HCT116 (cell line): Measurements from ENCODE around the gene CD22. TPM values are rescaled to one million over a fixed set of nuclear protein-coding genes. Genes with fewer than 3 reads are reported as not detected.

Experiments used
- ATAC-seq: fragments of 200-7000 bp; cut with Tn5 transposase; 2 replicates; pipeline ENCODE4 v1.9.1; 2020; ENCODE audit warnings: mild to moderate bottlenecking, moderate library complexity
- BruUV-seq: library from RNA; stranded (reverse); fragments of 400-500 nt; replicated peaks from 2 replicates; lab custom pipeline; 2021; lab: Mats Ljungman, UMichigan
- CTCF ChIA-PET: fragments of 300-600 bp; sonication (Branson Sonifier 250); formaldehyde crosslinking; loops from one replicate; lab custom pipeline; 2021; ENCODE audit warnings: antibody characterized with exemption; lab: Charles Lee
- POLR2A ChIA-PET: fragments of 300-600, 350-600 bp; sonication (Branson Sonifier 250); formaldehyde crosslinking; loops from one replicate; lab custom pipeline; 2021; ENCODE audit warnings: antibody characterized with exemption; lab: Charles Lee
- RAD21 ChIA-PET, 2 experiments: fragments of 300-600 bp; sonication (Branson Sonifier 250); formaldehyde crosslinking; loops; one replicate each; lab custom pipeline; 2023; ENCODE audit warnings: low total read pairs in 2 of 2; ENCODE audit not compliant: uncharacterized antibody in 2 of 2, unreplicated experiment in 2 of 2, low non-redundant PET in 1 of 2; lab: Charles Lee
- DNase-seq: peaks from one replicate; pipeline ENCODE4 v3.0.0-alpha.2; 2010; ENCODE audit warnings: low read depth, low spot score
- H2AFZ ChIP-seq: fragments of 200-600 bp; shearing (Covaris generic), sonication (generic); 2 replicates; pipeline ENCODE4 v1.6.1; 2017; ENCODE audit warnings: low read depth, mixed run types, mixed read lengths, antibody characterized with exemption, low read length; ENCODE audit not compliant: poor library complexity, severe bottlenecking
- H3K27ac ChIP-seq: 2 replicates; pipeline ENCODE4 v1.5.1; 2012; ENCODE audit warnings: low read depth, low read length
- H3K27me3 ChIP-seq: fragments of 200-600 bp; sonication (generic); 2 replicates; pipeline ENCODE4 v1.6.1; 2016; ENCODE audit warnings: mixed run types, low read length, mixed read lengths; ENCODE audit not compliant: insufficient read depth
- H3K36me3 ChIP-seq, 2 experiments: fragments of 200-500 bp in 1 of 2; fragments of 200-600 bp in 1 of 2; sonication (Bioruptor generic) in 1 of 2; sonication (generic) in 1 of 2; 2 replicates each; pipeline versions ENCODE4 v1.5.1 to v1.6.1; 2014 to 2016; ENCODE audit warnings: low read length in 2 of 2, inconsistent platforms in 1 of 2, mixed read lengths in 1 of 2, mixed run types in 1 of 2; ENCODE audit not compliant: insufficient read depth in 2 of 2, control insufficient read depth in 1 of 2
- H3K4me1 ChIP-seq, 2 experiments: fragments of 200-600 bp in 1 of 2; sonication (generic) in 1 of 2; 2 replicates each; pipeline versions ENCODE4 v1.5.1 to v1.6.1; 2012 to 2017; ENCODE audit warnings: low read length in 2 of 2, inconsistent platforms in 1 of 2, mild to moderate bottlenecking in 1 of 2, mixed read lengths in 1 of 2, mixed run types in 1 of 2, moderate library complexity in 1 of 2; ENCODE audit not compliant: insufficient read depth in 2 of 2, control insufficient read depth in 1 of 2
- H3K4me2 ChIP-seq: fragments of 200-600 bp; sonication (generic); 2 replicates; pipeline ENCODE4 v1.6.1; 2017; ENCODE audit warnings: mixed run types, low read length, mixed read lengths
- H3K4me3 ChIP-seq, 2 experiments: fragments of 200-600 bp in 1 of 2; sonication (generic) in 1 of 2; replicated peaks in 1 of 2; 2 replicates each; pipeline ENCODE4 v1.5.1; 2011 to 2016; ENCODE audit warnings: low read length in 2 of 2, control low read depth in 1 of 2, low read depth in 1 of 2, mild to moderate bottlenecking in 1 of 2, mixed read lengths in 1 of 2, mixed run types in 1 of 2
- H3K79me2 ChIP-seq: fragments of 200-600 bp; sonication (generic); 2 replicates; pipeline ENCODE4 v1.6.1; 2017; ENCODE audit warnings: mild to moderate bottlenecking, mixed run types, low read length, moderate library complexity, mixed read lengths; ENCODE audit not compliant: insufficient read depth
- H3K9ac ChIP-seq: fragments of 200-600 bp; sonication (generic); 2 replicates; pipeline ENCODE4 v1.6.1; 2016; ENCODE audit warnings: low read length, mixed read lengths
- H3K9me2 ChIP-seq: fragments of 200-600 bp; sonication (generic), shearing (Covaris generic); 2 replicates; pipeline ENCODE4 v1.6.1; 2017; ENCODE audit warnings: mixed run types, mild to moderate bottlenecking, moderate library complexity; ENCODE audit not compliant: insufficient read depth
- H3K9me3 ChIP-seq, 2 experiments: fragments of 200-500 bp in 1 of 2; fragments of 200-600 bp in 1 of 2; sonication (Bioruptor generic) in 1 of 2; sonication (generic) in 1 of 2; 2 replicates each; pipeline ENCODE4 v1.6.1; 2014 to 2017; ENCODE audit warnings: low read length in 2 of 2, mixed read lengths in 2 of 2, inconsistent platforms in 1 of 2, low read depth in 1 of 2, mild to moderate bottlenecking in 1 of 2, mixed run types in 1 of 2, moderate library complexity in 1 of 2; ENCODE audit not compliant: control insufficient read depth in 1 of 2, insufficient read depth in 1 of 2
- H4K20me1 ChIP-seq: fragments of 200-600 bp; sonication (generic), shearing (Covaris generic); 2 replicates; pipeline ENCODE4 v1.6.1; 2017; ENCODE audit warnings: mixed run types, mild to moderate bottlenecking, moderate library complexity; ENCODE audit not compliant: insufficient read depth
- CBX3 ChIP-seq: IDR thresholded peaks from 2 replicates; pipeline ENCODE4 v1.6.1; 2012; ENCODE audit warnings: low read depth
- RAD21 ChIP-seq: IDR thresholded peaks from 2 replicates; pipeline ENCODE4 v1.6.1; 2012; ENCODE audit warnings: low read depth, mild to moderate bottlenecking
- SIN3A ChIP-seq: IDR thresholded peaks from 2 replicates; pipeline ENCODE4 v1.6.1; 2012; ENCODE audit warnings: low read depth
- SP1 ChIP-seq: IDR thresholded peaks from 2 replicates; pipeline ENCODE4 v1.6.1; 2012; ENCODE audit warnings: low read depth
- TCF7L2 ChIP-seq: IDR thresholded peaks from 2 replicates; pipeline ENCODE4 v1.7.0; 2011; ENCODE audit warnings: borderline replicate concordance, inconsistent platforms; ENCODE audit not compliant: insufficient read depth, insufficient read length; ENCODE audit errors: extremely low read depth
- YY1 ChIP-seq: IDR thresholded peaks from 2 replicates; pipeline ENCODE4 v1.6.1; 2011; ENCODE audit warnings: low read length, low read depth, moderate library complexity, mild to moderate bottlenecking; ENCODE audit not compliant: insufficient replicate concordance; ENCODE audit errors: extremely low read depth
- intact Hi-C: fragments of 100-400 bp; cut with micrococcal nuclease; formaldehyde crosslinking; loops from 2 replicates; pipeline ENCODE4 v1.10.0; 2022
- total RNA-seq: library from RNA; stranded (reverse); gene quantifications from one replicate; pipeline ENCODE4 v1.2.1, GENCODE V29; 2021; ENCODE audit not compliant: unreplicated experiment
- TF ChIP-seq, protein P1 (sequence below), 3 experiments: fragments of 200-600 bp in 1 of 3; sonication (generic) in 1 of 3; IDR thresholded peaks in 2 of 3; conservative IDR thresholded peaks in 1 of 3; 2 replicates each; pipeline ENCODE4 v1.5.1; 2012 to 2017; ENCODE audit warnings: low read depth in 2 of 3, low read length in 2 of 3, antibody characterized with exemption in 1 of 3, borderline replicate concordance in 1 of 3, control low read depth in 1 of 3, mild to moderate bottlenecking in 1 of 3, mixed read lengths in 1 of 3, mixed run types in 1 of 3, moderate library complexity in 1 of 3; ENCODE audit not compliant: insufficient read depth in 1 of 3

CD22 gene
- total RNA-seq, 1 experiment from 2014 or later, result 7.0 TPM

- H3K9me3 ChIP-seq, result no peaks in the 10 kb centered on the region
- H3K36me3 ChIP-seq, result no peaks in the 10 kb centered on the region
- intact Hi-C loops, result loop anchor here (1.0 to 10.0 kb wide), 2 partner anchors 116 to 363 kb away; partner anchors contain the start of gene KMT2B
- ChIA-PET POLR2A (no interaction called here), CTCF (interaction anchor here (0.6 to 3.1 kb wide), 6 partner anchors 26 to 158 kb away, joined by 3 to 43 read pairs (median 4); no protein-coding TSS in a partner anchor), RAD21 (interaction anchor here (1.2 to 2.7 kb wide), 3 partner anchors 84 to 321 kb away, joined by 3 to 11 read pairs (median 3); no protein-coding TSS in a partner anchor)
- H2AFZ ChIP-seq, result no peak overlapping the region
- TF ChIP-seq SP1 (no peak), YY1 (no peak), SIN3A (no peak), TCF7L2 (no peak)
- ATAC-seq (no peak), DNase-seq (no peak)
- no peak overlapping the region for H3K27ac ChIP-seq
- H3K9me2 ChIP-seq, result no peaks in the 10 kb centered on the region
- no peak overlapping the region for H3K4me2 ChIP-seq
- H3K9ac ChIP-seq, result no peak overlapping the region
- H3K79me2 ChIP-seq, result no peaks in the 10 kb centered on the region
- no TSS peak for BruUV-seq
- no peak overlapping the region for H3K4me3 ChIP-seq
- H4K20me1 ChIP-seq, result no peaks in the 10 kb centered on the region
- H3K27me3 ChIP-seq, result no peaks in the 10 kb centered on the region
- H3K4me1 ChIP-seq, result peaks cover 0 to 7% of the 10 kb centered on the region in 2 experiments; a peak in 1 of 4 replicates
Observed at GRCh38 chr19:35352177-35352447, 23.1 kb downstream of the CD22 start.

DNA sequence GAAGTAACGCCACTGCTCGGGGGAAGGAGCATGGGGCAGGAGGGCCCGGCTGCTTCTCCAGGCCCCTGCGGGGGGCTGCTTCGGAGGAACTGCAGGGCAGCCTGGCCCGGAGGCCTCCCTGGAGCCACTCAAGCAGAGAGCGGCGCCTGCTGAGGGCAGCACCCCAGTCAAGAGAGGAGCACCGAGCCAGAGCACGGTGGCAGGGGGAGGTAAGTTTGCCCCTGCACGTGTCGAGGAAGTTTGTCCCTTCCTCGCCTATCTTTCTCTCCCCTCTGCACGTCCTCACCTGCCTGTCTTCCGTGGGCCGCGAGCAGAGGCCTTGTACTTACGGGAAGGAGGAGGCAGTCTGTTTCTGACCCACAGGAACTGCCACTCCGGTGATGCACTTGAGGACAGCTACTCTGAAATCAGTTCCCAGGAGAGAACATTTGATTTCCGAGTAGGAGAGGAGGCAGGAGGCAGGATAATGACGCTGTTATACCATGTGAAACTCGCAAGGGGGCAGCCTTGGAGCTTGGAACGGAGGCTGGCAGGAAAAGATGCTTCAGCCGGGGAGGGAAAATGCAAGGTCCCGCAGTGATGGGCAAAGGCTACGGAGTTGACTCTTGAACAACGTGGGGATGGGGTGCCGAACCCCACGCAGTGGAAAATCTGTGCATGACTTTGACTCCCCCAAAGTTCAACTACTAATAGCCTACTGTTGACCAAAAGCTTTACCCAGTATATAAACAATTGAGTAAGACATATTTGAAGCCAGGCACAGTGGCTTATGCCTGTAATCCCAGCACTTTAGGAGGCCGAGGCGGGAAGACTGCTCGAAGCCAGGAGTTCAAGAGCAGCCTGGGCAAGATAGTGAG, 23.7 kb downstream of the CD22 start:
- H3K4me3 ChIP-seq, result no peak overlapping the region
- peak; percentile 91 for ATAC-seq
- no peaks in the 10 kb centered on the region for H3K36me3 ChIP-seq
- TF ChIP-seq CBX3 (no peak), RAD21 (peak; percentile 97)
- TF ChIP-seq, protein P1, sequence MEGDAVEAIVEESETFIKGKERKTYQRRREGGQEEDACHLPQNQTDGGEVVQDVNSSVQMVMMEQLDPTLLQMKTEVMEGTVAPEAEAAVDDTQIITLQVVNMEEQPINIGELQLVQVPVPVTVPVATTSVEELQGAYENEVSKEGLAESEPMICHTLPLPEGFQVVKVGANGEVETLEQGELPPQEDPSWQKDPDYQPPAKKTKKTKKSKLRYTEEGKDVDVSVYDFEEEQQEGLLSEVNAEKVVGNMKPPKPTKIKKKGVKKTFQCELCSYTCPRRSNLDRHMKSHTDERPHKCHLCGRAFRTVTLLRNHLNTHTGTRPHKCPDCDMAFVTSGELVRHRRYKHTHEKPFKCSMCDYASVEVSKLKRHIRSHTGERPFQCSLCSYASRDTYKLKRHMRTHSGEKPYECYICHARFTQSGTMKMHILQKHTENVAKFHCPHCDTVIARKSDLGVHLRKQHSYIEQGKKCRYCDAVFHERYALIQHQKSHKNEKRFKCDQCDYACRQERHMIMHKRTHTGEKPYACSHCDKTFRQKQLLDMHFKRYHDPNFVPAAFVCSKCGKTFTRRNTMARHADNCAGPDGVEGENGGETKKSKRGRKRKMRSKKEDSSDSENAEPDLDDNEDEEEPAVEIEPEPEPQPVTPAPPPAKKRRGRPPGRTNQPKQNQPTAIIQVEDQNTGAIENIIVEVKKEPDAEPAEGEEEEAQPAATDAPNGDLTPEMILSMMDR (IDR thresholded peaks at IDR 0.05 in 2 of 3, conservative IDR thresholded peaks at IDR 0.05 in 1 of 3; ENCODE audit: borderline replicate concordance in 1 of 3, insufficient read depth in 1 of 3, low read depth in 2 of 3, low read length in 2 of 3), result peak; percentile 85 to 92 (median 86)
- no peaks in the 10 kb centered on the region for H3K79me2 ChIP-seq
- intact Hi-C loops, result loop anchor here (1.0 to 10.0 kb wide), 3 partner anchors 116 to 362 kb away; partner anchors contain the start of gene KMT2B
- POLR2A ChIA-PET, result interaction anchor here (0.9 to 2.0 kb wide), 3 partner anchors 142 to 158 kb away, joined by 3 to 9 read pairs (median 5); no protein-coding TSS in a partner anchor
- H3K4me1 ChIP-seq, result peaks cover 0 to 7% of the 10 kb centered on the region in 2 experiments; a peak in 1 of 4 replicates
- CTCF ChIA-PET, result interaction anchor here (0.6 to 3.1 kb wide), 14 partner anchors 22 to 342 kb away, joined by 3 to 43 read pairs (median 4); no protein-coding TSS in a partner anchor
- H4K20me1 ChIP-seq, result no peaks in the 10 kb centered on the region
- no peaks in the 10 kb centered on the region for H3K9me3 ChIP-seq
- peak; percentile 59 for DNase-seq
- H3K4me2 ChIP-seq, result peak overlapping the region; percentile 40; the same call in 1 of the 2 replicates
- H3K9me2 ChIP-seq, result no peaks in the 10 kb centered on the region
- H3K27me3 ChIP-seq, result peaks cover 4% of the 10 kb centered on the region; the same call in 1 of the 2 replicates
- RAD21 ChIA-PET, result interaction anchor here (1.1 to 2.7 kb wide), 7 partner anchors 85 to 321 kb away, joined by 3 to 11 read pairs (median 4); no protein-coding TSS in a partner anchor
- H3K9ac ChIP-seq, result no peak overlapping the region
- BruUV-seq, result no TSS peak
- peak overlapping the region; percentile 82 for H2AFZ ChIP-seq
- no peak overlapping the region for H3K27ac ChIP-seq
